ENCODE results near the gene IRAG1.
A peak's percentile ranks its signal among the peaks of the same experiment; 100 is the strongest.
"Not testable (repeated sequence)": the region's sequence is repeated elsewhere in the genome, so short reads cannot be mapped to it uniquely, and the experiment has no call there.

Gene IRAG1

DNA sequence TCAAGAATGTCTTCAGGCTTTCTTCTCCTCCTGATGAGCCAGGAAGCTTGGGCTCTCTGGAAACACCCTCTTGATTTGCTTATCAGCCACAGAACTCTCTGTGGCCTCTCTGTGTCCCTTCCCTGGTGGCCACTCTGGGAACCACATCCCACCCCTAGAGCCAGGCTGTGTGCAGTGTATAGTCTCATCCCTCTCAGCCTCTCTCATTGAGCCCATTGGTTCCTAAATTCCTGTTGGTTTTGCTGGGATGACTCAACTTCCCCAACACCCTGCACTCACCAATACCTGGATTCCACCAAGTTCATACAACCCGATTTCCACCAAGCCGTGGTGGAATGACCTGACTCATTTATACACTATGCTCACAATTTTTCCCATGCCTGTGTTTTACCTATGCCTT lies 5.2 kb downstream of the IRAG1 start:
- no peak for DNase-seq (ENCODE audit: extremely low read depth, insufficient read length)
- TF ChIP-seq, protein P1, sequence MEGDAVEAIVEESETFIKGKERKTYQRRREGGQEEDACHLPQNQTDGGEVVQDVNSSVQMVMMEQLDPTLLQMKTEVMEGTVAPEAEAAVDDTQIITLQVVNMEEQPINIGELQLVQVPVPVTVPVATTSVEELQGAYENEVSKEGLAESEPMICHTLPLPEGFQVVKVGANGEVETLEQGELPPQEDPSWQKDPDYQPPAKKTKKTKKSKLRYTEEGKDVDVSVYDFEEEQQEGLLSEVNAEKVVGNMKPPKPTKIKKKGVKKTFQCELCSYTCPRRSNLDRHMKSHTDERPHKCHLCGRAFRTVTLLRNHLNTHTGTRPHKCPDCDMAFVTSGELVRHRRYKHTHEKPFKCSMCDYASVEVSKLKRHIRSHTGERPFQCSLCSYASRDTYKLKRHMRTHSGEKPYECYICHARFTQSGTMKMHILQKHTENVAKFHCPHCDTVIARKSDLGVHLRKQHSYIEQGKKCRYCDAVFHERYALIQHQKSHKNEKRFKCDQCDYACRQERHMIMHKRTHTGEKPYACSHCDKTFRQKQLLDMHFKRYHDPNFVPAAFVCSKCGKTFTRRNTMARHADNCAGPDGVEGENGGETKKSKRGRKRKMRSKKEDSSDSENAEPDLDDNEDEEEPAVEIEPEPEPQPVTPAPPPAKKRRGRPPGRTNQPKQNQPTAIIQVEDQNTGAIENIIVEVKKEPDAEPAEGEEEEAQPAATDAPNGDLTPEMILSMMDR (IDR thresholded peaks at IDR 0.05; ENCODE audit: insufficient read depth, low read length, poor library complexity, severe bottlenecking), result peak; percentile 21
- no peaks in the 10 kb centered on the region for H3K36me3 ChIP-seq (ENCODE audit: control insufficient read depth, insufficient read depth, low read length)
- H3K4me3 ChIP-seq (replicated peaks; ENCODE audit: low read depth, low read length), result no peak overlapping the region
- peaks cover 1% of the 10 kb centered on the region; the same call in 1 of the 2 replicates for H3K27me3 ChIP-seq (replicated peaks; ENCODE audit: control insufficient read depth, insufficient read depth, low read length)

DNA sequence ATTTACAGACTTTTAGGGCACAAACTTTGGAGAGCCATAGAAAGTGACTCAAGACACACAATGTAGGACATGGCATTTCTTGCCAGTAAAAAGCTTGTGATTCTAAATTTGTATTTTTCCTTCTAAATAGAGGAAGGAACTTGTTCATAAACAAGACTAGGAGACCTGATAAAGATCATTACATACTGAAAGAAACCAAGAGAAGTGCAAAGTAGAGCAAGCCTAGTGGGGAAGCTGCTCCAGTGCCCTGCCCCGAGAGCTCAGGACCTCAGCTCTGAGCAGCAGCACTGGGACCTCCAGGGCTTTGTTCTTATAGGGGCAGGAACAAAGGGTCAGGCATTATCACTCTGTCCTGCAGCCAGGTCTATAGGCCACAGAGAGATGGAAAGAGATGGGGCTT lies 7.2 kb downstream of the IRAG1 start:
- TF ChIP-seq, protein P1 (IDR thresholded peaks at IDR 0.05; ENCODE audit: insufficient read depth, low read length, poor library complexity, severe bottlenecking), result no peak
- Histone ChIP-seq H3K27me3 (replicated peaks; ENCODE audit: control insufficient read depth, insufficient read depth, low read length) (0 out of 2 replicates have a peak, but pooled peaks cover 1% of the 10 kb centered on the region), H3K36me3 (ENCODE audit: control insufficient read depth, insufficient read depth, low read length) (no peaks in the 10 kb centered on the region), H3K4me3 (replicated peaks; ENCODE audit: low read depth, low read length) (no peak overlapping the region)
- no peak for DNase-seq (ENCODE audit: extremely low read depth, insufficient read length)

DNA sequence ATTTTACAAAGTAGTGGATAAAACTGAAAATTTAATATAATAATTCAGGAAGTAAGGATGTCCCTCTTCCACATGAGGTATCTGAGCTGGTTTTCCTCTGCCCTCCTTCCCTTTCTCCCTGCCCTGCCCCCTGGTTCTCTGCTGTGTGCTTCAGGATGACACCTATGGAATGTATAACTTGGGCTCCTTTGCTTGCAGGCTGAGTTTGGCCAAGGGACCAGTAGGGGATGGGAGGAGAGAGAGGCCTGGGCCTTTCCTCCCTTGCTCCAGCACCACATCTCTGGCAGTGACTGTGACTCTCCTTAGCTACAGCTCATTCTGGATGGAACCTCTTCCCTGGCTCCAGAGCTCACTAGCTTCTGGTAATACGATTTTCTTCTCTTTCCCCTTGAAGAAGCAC lies 10.1 kb downstream of the IRAG1 start:
- TF ChIP-seq, protein P1 (IDR thresholded peaks at IDR 0.05; ENCODE audit: insufficient read depth, low read length, poor library complexity, severe bottlenecking), result no peak
- no peak for DNase-seq (ENCODE audit: extremely low read depth, insufficient read length)
- Histone ChIP-seq H3K27me3 (replicated peaks; ENCODE audit: control insufficient read depth, insufficient read depth, low read length) (no peaks in the 10 kb centered on the region; the same call in 1 of the 2 replicates), H3K4me3 (replicated peaks; ENCODE audit: low read depth, low read length) (no peak overlapping the region), H3K36me3 (ENCODE audit: control insufficient read depth, insufficient read depth, low read length) (no peaks in the 10 kb centered on the region)

DNA sequence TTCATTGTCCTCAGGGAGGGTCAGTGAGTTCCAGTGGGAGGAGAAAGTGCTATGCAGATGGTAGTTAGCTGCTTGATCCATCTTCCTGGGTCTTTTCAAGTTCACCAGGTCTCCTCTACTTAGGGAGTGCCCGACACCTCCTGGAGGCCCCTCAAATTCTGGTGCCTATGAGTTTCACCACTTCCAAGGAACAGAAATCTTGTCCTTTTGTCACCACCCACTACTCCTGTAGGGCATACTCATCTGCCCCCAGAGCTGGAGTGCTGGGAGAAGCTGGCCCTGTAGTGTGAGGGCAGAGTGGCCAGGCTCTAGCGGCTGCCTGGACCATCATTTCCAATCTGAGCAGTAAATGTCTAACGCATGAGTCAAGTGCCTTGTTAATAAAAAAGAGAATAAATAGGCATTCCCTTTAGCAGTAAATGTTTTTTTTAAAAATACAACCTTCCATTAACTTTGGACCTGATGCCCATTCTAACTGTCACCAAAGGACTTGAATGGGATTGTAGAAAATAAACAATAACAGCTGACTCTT lies 12.5 kb downstream of the IRAG1 start:
- H3K27me3 ChIP-seq (replicated peaks; ENCODE audit: control insufficient read depth, insufficient read depth, low read length), result no peaks in the 10 kb centered on the region; the same call in 1 of the 2 replicates
- TF ChIP-seq, protein P1 (IDR thresholded peaks at IDR 0.05; ENCODE audit: insufficient read depth, low read length, poor library complexity, severe bottlenecking), result no peak
- DNase-seq (ENCODE audit: extremely low read depth, insufficient read length), result no peak
- no peaks in the 10 kb centered on the region for H3K36me3 ChIP-seq (ENCODE audit: control insufficient read depth, insufficient read depth, low read length)
- no peak overlapping the region for H3K4me3 ChIP-seq (replicated peaks; ENCODE audit: low read depth, low read length)

DNA sequence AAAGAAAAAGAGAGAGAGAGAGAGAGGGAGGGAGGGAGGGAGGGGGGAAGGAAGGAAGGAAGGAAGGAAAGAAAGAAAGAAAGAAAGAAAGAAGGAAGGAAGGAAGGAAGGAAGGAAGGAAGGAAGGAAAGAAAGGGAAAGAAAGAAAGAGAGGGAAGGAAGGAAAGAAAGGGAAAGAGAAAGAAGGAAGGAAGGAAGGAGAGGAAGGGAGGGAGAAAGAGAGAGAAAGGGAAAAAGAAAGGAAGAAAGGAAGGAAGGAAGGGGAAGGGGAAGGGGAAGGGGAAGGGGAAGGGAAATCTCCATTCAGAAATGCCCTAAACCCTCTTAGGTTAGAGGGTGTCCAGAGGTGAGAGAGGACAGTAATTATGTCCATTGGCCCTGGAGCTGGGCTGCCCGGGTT lies 13.3 kb downstream of the IRAG1 start:
- DNase-seq (ENCODE audit: extremely low read depth, insufficient read length); H3K36me3 ChIP-seq (ENCODE audit: control insufficient read depth, insufficient read depth, low read length); H3K27me3 ChIP-seq (replicated peaks; ENCODE audit: control insufficient read depth, insufficient read depth, low read length); H3K4me3 ChIP-seq (replicated peaks; ENCODE audit: low read depth, low read length): not testable (repeated sequence)

GRCh38 chr11:10679644-10680043 lies 13.9 kb downstream of the IRAG1 start:
- TF ChIP-seq, protein P1 (IDR thresholded peaks at IDR 0.05; ENCODE audit: insufficient read depth, low read length, poor library complexity, severe bottlenecking), result no peak
- no peak overlapping the region for H3K4me3 ChIP-seq (replicated peaks; ENCODE audit: low read depth, low read length)
- H3K27me3 ChIP-seq (replicated peaks; ENCODE audit: control insufficient read depth, insufficient read depth, low read length), result no peaks in the 10 kb centered on the region; the same call in 1 of the 2 replicates
- DNase-seq (ENCODE audit: extremely low read depth, insufficient read length), result no peak
- no peaks in the 10 kb centered on the region for H3K36me3 ChIP-seq (ENCODE audit: control insufficient read depth, insufficient read depth, low read length)
